Lower lobe of right lung (tissue), 2 donors: ENCODE data around the gene MTRF1L. TPM values are rescaled to one million over a fixed set of nuclear protein-coding genes. Genes with fewer than 3 reads are reported as not detected.

Source experiments
- ATAC-seq, 2 donors: fragments of 200-7000 bp; cut with Tn5 transposase; one replicate each; pipeline ENCODE4 v1.9.1; 2020 to 2022; ENCODE audit warnings: mild to moderate bottlenecking in 2 of 2, moderate library complexity in 2 of 2
- DNase-seq: peaks from one replicate; pipeline ENCODE4 v3.0.0-alpha.2; 2020
- H3K27ac ChIP-seq: fragments of 200-600 bp; one replicate; pipeline ENCODE4 v1.8.0; 2022
- H3K27me3 ChIP-seq: fragments of 200-600 bp; one replicate; pipeline ENCODE4 v1.8.0; 2022; ENCODE audit warnings: low read depth
- H3K36me3 ChIP-seq: fragments of 200-600 bp; one replicate; pipeline ENCODE4 v1.8.0; 2022; ENCODE audit warnings: mild to moderate bottlenecking
- H3K4me1 ChIP-seq: fragments of 200-600 bp; one replicate; pipeline ENCODE4 v1.8.0; 2022
- H3K4me3 ChIP-seq: fragments of 200-600 bp; one replicate; pipeline ENCODE4 v1.8.0; 2022; ENCODE audit warnings: mild to moderate bottlenecking
- H3K9me3 ChIP-seq: fragments of 200-600 bp; one replicate; pipeline ENCODE4 v1.8.0; 2022
- CTCF ChIP-seq: fragments of 200-600 bp; IDR thresholded peaks from one replicate; pipeline ENCODE4 v1.8.0; 2022; ENCODE audit warnings: antibody characterized with exemption, mild to moderate bottlenecking
- intact Hi-C: fragments of 100-400 bp; cut with DNase I; formaldehyde crosslinking; loops from one replicate; pipeline ENCODE4 v1.11.0; 2022
- total RNA-seq: library from RNA; stranded (reverse); fragmentation: NEBNext Ultra II Directional; extraction: Animal tissue kit (Norgen Biotek cat#: 25700); gene quantifications from one replicate; pipeline ENCODE4 v1.2.1, GENCODE V29; 2021
- donor health status: DM: no; HTN: yes; CAD: no; lungs with severe emphysema.

Gene MTRF1L
- total RNA-seq, 1 donor from 2014 or later, result 15.6 TPM

- H3K27ac ChIP-seq, result peak within 1 kb of the TSS; percentile 88
- peak; percentile 99 for DNase-seq
- no peaks in the 10 kb centered on the region for H3K27me3 ChIP-seq
- intact Hi-C loops, result no loop called here
- peak within 1 kb of the TSS; percentile 68 for H3K4me3 ChIP-seq
- no peak for TF ChIP-seq CTCF
- peak; percentile 98 to 99 for ATAC-seq
- peaks cover 28% of the 10 kb centered on the region for H3K4me1 ChIP-seq
- H3K36me3 ChIP-seq, result no peaks in the 10 kb centered on the region
- H3K9me3 ChIP-seq, result no peaks in the 10 kb centered on the region
Measured at GRCh38 chr6:152982904-152983636, 19.4 kb downstream of the MTRF1L start, which contains the start of gene FBXO5. FBXO5 (minus strand) TSS chr6:152983041; CDS start chr6:152982959, 82 bp downstream.

- Histone ChIP-seq H3K9me3 (no peaks in the 10 kb centered on the region), H3K27ac (no peak overlapping the region), H3K4me3 (peak overlapping the region; percentile 68), H3K36me3 (no peaks in the 10 kb centered on the region), H3K27me3 (no peaks in the 10 kb centered on the region), H3K4me1 (peaks cover 28% of the 10 kb centered on the region)
- intact Hi-C loops, result no loop called here
- ATAC-seq (no peak), DNase-seq (no peak)
- TF ChIP-seq CTCF, result no peak
Measured at GRCh38 chr6:152981989-152982903, 20.3 kb downstream of the MTRF1L start.

- Histone ChIP-seq H3K27ac (no peak overlapping the region), H3K36me3 (no peaks in the 10 kb centered on the region), H3K9me3 (no peaks in the 10 kb centered on the region), H3K4me3 (no peak overlapping the region), H3K27me3 (no peaks in the 10 kb centered on the region), H3K4me1 (peaks cover 28% of the 10 kb centered on the region)
- ATAC-seq, result no peak
- DNase-seq, result no peak
- intact Hi-C loops, result no loop called here
- TF ChIP-seq CTCF, result no peak
Measured at GRCh38 chr6:152981219-152981618, 21.3 kb downstream of the MTRF1L start.

- ATAC-seq (no peak), DNase-seq (no peak)
- no peak for TF ChIP-seq CTCF
- H3K27ac ChIP-seq, result no peak overlapping the region
- no peaks in the 10 kb centered on the region for H3K36me3 ChIP-seq
- H3K27me3 ChIP-seq, result no peaks in the 10 kb centered on the region
- H3K4me3 ChIP-seq, result no peak overlapping the region
- intact Hi-C loops, result no loop called here
- no peaks in the 10 kb centered on the region for H3K9me3 ChIP-seq
- peaks cover 28% of the 10 kb centered on the region for H3K4me1 ChIP-seq
Measured at GRCh38 chr6:152980656-152981055, 21.9 kb downstream of the MTRF1L start.

- no peak overlapping the region for H3K27ac ChIP-seq
- peaks cover 24% of the 10 kb centered on the region for H3K4me1 ChIP-seq
- intact Hi-C loops, result no loop called here
- H3K9me3 ChIP-seq, result no peaks in the 10 kb centered on the region
- H3K27me3 ChIP-seq, result no peaks in the 10 kb centered on the region
- no peak overlapping the region for H3K4me3 ChIP-seq
- ATAC-seq (no peak), DNase-seq (no peak)
- H3K36me3 ChIP-seq, result peaks cover 8% of the 10 kb centered on the region
- no peak for TF ChIP-seq CTCF
Measured at GRCh38 chr6:152979116-152979515, 23.4 kb downstream of the MTRF1L start.
